ENCODE results near the gene RBM41. TPM values are rescaled to one million over a fixed set of nuclear protein-coding genes. Genes with fewer than 3 reads are reported as not detected.
A peak's percentile ranks its signal among the peaks of the same experiment; 100 is the strongest.
"Not testable (repeated sequence)": the region's sequence is repeated elsewhere in the genome, so short reads cannot be mapped to it uniquely, and the experiment has no call there.

RBM41 gene
- total RNA-seq, 1 experiment from 2014 or later, result 9.8 TPM

DNA sequence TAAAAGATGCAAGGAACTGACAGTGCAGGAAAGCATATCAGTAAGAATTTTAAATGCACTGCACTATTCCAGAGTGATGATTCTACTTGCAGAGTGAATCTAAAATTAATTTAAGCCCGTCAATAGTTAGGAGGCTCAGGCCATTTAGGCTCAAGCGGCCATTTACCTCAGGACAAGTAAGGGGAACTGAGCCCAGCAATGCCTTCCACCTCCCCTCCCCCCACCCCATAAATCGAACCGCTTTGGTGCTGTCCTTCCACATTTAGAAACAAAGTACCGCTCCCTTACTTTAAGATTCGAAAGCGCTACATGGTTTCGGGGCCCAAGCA lies 665 bp downstream of the RBM41 start:
- no peaks in the 10 kb centered on the region for H3K9me3 ChIP-seq (replicated peaks)
- H3K36me3 ChIP-seq, result peaks cover 28% of the 10 kb centered on the region
- DNase-seq (ENCODE audit: low read depth in 1 of 2, low spot score in 2 of 2), result no peak
- peak overlapping the region; percentile 49; the same call in 1 of the 2 replicates for H3K27ac ChIP-seq
- 0 out of 2 replicates have a peak, but pooled peaks cover 3% of the 10 kb centered on the region for H3K4me1 ChIP-seq (replicated peaks)
- peak overlapping the region; percentile 58 for H3K4me3 ChIP-seq
- no peaks in the 10 kb centered on the region for H3K27me3 ChIP-seq (replicated peaks)

DNA sequence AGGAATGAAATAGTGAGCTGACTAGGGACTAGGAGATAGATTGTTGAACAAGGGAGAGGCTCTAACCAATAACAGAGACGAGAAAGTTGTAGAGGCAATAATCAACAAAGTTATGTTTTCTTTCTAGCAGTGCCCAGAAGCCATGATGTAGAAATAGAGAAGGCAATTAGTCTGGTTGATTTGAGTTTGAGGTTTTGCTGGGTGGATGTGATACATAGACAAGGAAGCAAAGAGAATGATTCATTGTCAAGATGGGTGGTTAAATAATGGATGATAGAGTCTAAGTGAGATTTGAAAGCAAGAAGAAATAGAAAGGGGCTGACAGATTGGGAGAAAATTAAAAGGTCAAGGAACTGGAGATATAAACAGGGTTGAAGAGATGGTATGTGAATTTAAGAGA lies 11.2 kb downstream of the RBM41 start:
- Histone ChIP-seq H3K27ac (no peak overlapping the region), H3K4me3 (no peak overlapping the region), H3K36me3 (peaks cover 5% of the 10 kb centered on the region; the same call in 1 of the 2 replicates), H3K9me3 (replicated peaks) (no peaks in the 10 kb centered on the region), H3K27me3 (replicated peaks) (no peaks in the 10 kb centered on the region), H3K4me1 (replicated peaks) (no peaks in the 10 kb centered on the region)
- DNase-seq (ENCODE audit: low read depth in 1 of 2, low spot score in 2 of 2), result no peak

DNA sequence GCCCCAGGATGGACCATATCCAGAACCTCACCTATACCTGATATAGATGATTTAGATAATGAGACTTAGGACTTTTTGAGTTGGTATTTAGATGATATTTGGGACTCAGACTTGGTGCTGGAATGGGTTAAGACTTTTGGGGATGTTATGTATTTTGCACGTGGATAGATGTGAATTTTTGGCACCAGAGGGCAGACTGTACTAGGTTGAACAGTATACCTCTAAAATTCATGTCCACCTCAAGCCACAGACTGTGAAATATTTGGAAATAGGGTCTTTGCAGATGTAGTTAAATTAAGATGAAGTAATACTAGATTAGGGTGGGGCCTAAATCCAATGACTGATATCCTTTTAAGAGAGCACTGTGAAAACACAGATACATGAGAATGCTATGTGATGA lies 15.6 kb downstream of the RBM41 start:
- no peaks in the 10 kb centered on the region for H3K36me3 ChIP-seq
- no peak for DNase-seq (ENCODE audit: low read depth in 1 of 2, low spot score in 2 of 2)

DNA sequence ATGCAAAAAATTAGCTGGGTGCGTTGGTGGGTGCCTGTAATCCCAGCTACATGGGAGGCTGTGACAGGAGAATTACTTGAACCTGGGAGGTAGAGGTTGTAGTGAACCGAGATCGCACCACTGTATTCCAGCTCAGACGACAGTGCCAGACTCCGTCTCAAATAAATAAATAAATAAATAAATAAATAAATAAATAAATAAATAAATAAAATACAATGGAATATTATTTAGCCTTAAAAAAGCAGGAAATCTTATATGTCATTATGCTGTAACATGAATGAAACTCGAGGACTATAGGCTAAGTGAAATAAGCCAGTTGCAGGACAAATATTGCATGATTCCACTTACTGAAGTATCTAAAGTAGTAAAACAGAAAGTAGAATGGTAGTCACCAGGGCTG lies 42.5 kb downstream of the RBM41 start:
- H3K36me3 ChIP-seq, result no peaks in the 10 kb centered on the region
- no peaks in the 10 kb centered on the region for H3K4me1 ChIP-seq (replicated peaks)
- DNase-seq (ENCODE audit: low read depth in 1 of 2, low spot score in 2 of 2), result no peak
- no peaks in the 10 kb centered on the region for H3K9me3 ChIP-seq (replicated peaks)
- H3K27ac ChIP-seq, result no peak overlapping the region
- no peaks in the 10 kb centered on the region for H3K27me3 ChIP-seq (replicated peaks)
- H3K4me3 ChIP-seq, result no peak overlapping the region

More for the DNA sequence above, 15.6 kb downstream of the RBM41 start:
- no peak overlapping the region for H3K4me3 ChIP-seq
- H3K27ac ChIP-seq, result no peak overlapping the region
- H3K27me3 ChIP-seq (replicated peaks), result no peaks in the 10 kb centered on the region
- H3K9me3 ChIP-seq (replicated peaks), result no peaks in the 10 kb centered on the region
- no peaks in the 10 kb centered on the region for H3K4me1 ChIP-seq (replicated peaks)

DNA sequence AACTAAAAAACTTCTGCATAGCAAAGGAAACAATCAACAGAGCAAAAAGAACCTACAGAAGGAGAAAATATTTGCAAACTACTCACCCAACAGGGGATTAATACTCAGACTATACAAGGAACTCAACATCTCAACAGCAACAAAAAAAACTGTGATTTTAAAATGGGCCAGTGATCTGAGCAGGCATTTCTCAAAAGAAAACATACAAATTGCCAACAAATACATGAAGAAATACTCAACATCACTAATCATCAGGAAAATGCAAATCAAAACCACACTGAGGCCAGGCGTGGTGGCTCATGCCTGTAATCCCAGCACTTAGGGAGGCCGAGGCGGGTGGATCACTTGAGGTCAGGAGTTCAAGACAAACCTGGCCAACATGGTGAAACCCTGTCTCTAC lies 60.9 kb downstream of the RBM41 start:
- H3K36me3 ChIP-seq; H3K9me3 ChIP-seq (replicated peaks); H3K4me1 ChIP-seq (replicated peaks); H3K4me3 ChIP-seq; H3K27ac ChIP-seq; DNase-seq (ENCODE audit: low read depth in 1 of 2, low spot score in 2 of 2); H3K27me3 ChIP-seq (replicated peaks): not testable (repeated sequence)

DNA sequence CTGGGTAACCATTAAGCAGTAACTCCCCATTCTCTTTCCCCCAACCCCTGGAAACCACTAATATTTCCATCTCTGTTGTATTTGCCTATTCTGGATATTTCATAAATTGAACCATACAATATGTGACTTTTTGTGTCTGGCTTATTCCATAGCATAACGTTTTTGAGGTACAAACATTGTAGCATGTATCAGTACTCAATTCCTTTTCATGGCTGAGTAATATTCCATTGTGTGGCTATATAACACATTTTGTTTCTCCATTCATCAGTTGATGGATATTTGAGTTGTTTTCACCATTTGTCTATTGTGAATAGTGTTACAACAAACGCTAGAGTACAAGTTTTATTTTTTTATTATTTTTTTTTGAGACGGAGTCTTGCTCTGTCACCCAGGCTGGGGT lies 63.6 kb downstream of the RBM41 start:
- Histone ChIP-seq H3K4me1 (replicated peaks) (peaks cover 5% of the 10 kb centered on the region; the same call in 1 of the 2 replicates), H3K36me3 (no peaks in the 10 kb centered on the region), H3K27me3 (replicated peaks) (no peaks in the 10 kb centered on the region), H3K9me3 (replicated peaks) (no peaks in the 10 kb centered on the region), H3K27ac (no peak overlapping the region), H3K4me3 (no peak overlapping the region)
- DNase-seq (ENCODE audit: low read depth in 1 of 2, low spot score in 2 of 2), result no peak

DNA sequence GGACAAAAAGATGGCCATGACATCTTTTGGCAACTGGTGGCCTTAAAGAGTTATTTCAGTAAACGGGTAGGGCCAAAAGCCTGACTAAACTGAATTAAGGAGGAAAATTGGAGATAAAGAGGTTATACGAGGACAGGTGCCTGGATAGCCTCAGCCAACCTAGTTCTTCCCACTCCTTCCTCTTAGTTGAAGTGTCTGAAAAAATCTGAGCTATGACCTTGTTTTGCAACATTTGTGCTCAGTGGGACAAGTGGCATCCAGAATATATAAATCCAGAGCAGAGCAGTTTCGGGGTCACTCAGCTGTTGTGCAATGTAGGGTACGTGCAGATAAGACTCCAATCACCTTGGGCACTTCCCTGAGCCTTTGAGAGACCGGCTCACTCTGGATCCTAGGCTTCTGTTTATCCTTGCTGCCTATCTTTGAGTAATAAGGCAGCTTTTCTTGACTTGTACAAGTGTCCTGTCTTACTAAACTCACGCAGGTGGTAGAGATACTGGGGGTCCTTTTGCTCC lies 68.4 kb downstream of the RBM41 start:
- no peak overlapping the region for H3K27ac ChIP-seq
- H3K27me3 ChIP-seq (replicated peaks), result no peaks in the 10 kb centered on the region
- H3K36me3 ChIP-seq, result no peaks in the 10 kb centered on the region

DNA sequence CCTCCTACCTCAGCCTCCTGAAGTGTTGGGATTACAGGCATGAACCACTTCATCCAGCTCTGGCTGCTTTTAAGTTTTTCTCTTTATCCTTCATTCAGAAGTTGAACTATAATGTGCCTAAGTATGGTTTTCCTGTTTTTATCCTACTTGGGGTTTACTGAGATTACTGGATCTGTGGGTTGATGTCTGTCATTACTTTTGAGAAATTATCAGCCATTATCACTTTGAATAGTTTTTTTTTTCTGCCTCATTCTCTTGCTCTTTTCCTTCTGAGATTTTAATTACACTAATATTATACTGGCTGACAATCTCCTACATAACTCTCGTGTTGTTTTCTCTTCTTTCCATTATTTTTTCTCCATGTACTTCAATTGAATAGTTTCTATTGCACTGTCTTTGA lies 71.0 kb downstream of the RBM41 start:
- Histone ChIP-seq H3K27me3 (replicated peaks) (no peaks in the 10 kb centered on the region), H3K4me1 (replicated peaks) (no peaks in the 10 kb centered on the region), H3K4me3 (no peak overlapping the region), H3K9me3 (replicated peaks) (no peaks in the 10 kb centered on the region), H3K36me3 (no peaks in the 10 kb centered on the region), H3K27ac (no peak overlapping the region)
- no peak for DNase-seq (ENCODE audit: low read depth in 1 of 2, low spot score in 2 of 2)

More for the DNA sequence above, 68.4 kb downstream of the RBM41 start:
- no peaks in the 10 kb centered on the region for H3K9me3 ChIP-seq (replicated peaks)
- no peak overlapping the region for H3K4me3 ChIP-seq
- DNase-seq (ENCODE audit: low read depth in 1 of 2, low spot score in 2 of 2), result no peak
- H3K4me1 ChIP-seq (replicated peaks), result no peaks in the 10 kb centered on the region

DNA sequence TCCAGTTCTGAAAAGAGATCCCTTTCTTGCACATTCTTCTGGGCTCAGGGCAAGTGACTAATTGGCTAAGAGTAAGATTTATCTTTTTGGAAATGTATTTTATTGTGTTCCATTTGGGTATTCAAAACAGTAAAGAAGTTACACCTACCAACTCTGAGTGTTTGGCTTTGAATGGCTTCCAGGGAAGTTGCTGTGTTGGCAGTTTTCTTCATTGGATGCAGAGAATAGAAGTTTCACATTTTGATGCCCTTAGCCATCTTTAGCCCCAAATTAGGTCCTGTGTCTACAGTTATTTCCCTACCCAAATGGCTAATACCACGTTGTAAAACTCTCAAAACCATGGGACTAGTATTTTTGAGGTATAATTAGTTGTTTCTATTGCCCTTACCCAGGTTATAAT lies 88.9 kb downstream of the RBM41 start:
- Histone ChIP-seq H3K4me3 (no peak overlapping the region), H3K4me1 (replicated peaks) (no peaks in the 10 kb centered on the region), H3K9me3 (replicated peaks) (no peaks in the 10 kb centered on the region), H3K27ac (no peak overlapping the region), H3K36me3 (no peaks in the 10 kb centered on the region), H3K27me3 (replicated peaks) (no peaks in the 10 kb centered on the region)
- no peak for DNase-seq (ENCODE audit: low read depth in 1 of 2, low spot score in 2 of 2)

DNA sequence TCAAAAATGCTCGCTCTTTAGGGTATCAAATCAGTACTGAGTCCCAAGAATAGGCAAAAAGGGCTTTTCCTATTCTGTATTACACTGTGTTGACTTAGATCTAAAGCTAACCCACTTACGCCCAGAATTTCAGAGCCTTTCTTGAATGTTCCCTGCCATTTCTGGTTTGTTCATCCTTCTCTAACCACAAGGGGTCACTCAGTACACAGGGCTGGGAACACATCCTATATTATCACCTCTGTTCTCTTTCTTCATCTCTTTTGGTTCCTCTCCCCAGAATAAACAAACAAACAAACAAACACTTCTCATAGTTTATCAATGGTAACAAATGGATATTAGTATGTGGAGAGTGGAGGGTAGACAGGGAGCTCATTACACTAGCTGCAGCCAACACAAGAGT lies 93.1 kb downstream of the RBM41 start:
- DNase-seq (ENCODE audit: low read depth in 1 of 2, low spot score in 2 of 2), result peak in 1 of 2 experiments; percentile 1
- no peaks in the 10 kb centered on the region for H3K9me3 ChIP-seq (replicated peaks)
- no peaks in the 10 kb centered on the region for H3K36me3 ChIP-seq
- H3K27ac ChIP-seq, result no peak overlapping the region
- no peak overlapping the region for H3K4me3 ChIP-seq
- no peaks in the 10 kb centered on the region for H3K4me1 ChIP-seq (replicated peaks)
- no peaks in the 10 kb centered on the region for H3K27me3 ChIP-seq (replicated peaks)

DNA sequence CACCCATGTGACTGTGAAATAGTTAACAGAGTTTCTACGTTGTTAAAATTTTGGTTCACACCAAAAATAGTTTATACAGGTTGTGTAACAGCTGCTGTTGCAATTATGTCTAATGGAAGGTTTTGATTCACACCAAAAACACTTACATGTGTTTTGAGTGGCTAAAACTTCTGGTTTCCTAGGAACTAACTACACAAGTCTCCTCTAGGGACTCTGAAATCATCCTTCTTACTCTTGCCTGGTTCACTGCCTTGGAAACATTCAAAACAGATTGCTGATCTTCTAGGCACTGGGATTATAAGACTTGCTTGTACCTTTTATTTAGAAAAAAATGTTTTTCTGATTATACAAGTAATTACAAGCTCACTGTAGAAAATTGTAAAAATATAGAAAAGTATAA lies 103.7 kb downstream of the RBM41 start:
- H3K4me1 ChIP-seq (replicated peaks), result no peaks in the 10 kb centered on the region
- DNase-seq (ENCODE audit: low read depth in 1 of 2, low spot score in 2 of 2), result no peak
- no peak overlapping the region for H3K4me3 ChIP-seq
- H3K27me3 ChIP-seq (replicated peaks), result no peaks in the 10 kb centered on the region
- no peak overlapping the region for H3K27ac ChIP-seq
- no peaks in the 10 kb centered on the region for H3K36me3 ChIP-seq
- H3K9me3 ChIP-seq (replicated peaks), result no peaks in the 10 kb centered on the region

Other genes with a start within 250 kb of the RBM41 start
- not detected in 2 replicates for gene RIPPLY1, start 215.5 kb downstream of the RBM41 start, total RNA-seq (2014; rRNA removed; shearing (Covaris generic))
- 0.11 TPM in 1 of 2 replicates, not detected in the other for gene CLDN2, start 198.4 kb downstream of the RBM41 start, total RNA-seq (2014; rRNA removed; shearing (Covaris generic))
- gene MORC4, start 118.6 kb downstream of the RBM41 start, total RNA-seq (2014; rRNA removed; shearing (Covaris generic)), result 28.7 and 34.5 TPM in 2 replicates
- not detected in 2 replicates for gene NUP62CL, start 87.6 kb upstream of the RBM41 start, total RNA-seq (2014; rRNA removed; shearing (Covaris generic))
- not detected in 2 replicates for gene DNAAF6, start 87.8 kb upstream of the RBM41 start, total RNA-seq (2014; rRNA removed; shearing (Covaris generic))